ENCODE data around the gene MARK2. TPM values are rescaled to one million over a fixed set of nuclear protein-coding genes. Genes with fewer than 3 reads are reported as not detected.

MARK2 gene
- total and polyA plus RNA-seq, 12 donors: 12.6 to 42.7 (median 37.3) TPM

Other genes starting within 250 kb of the MARK2 start
- gene PLAAT3, start 224.7 kb upstream of the MARK2 start, total RNA-seq: 100 to 1,000 TPM in 9 of 10 donors, 10 to 100 TPM in 1; 82.8 to 211 (median 137) TPM
- 100 to 1,000 TPM; 118 to 159 TPM for gene PLAAT3, start 224.7 kb upstream of the MARK2 start, polyA plus RNA-seq
- gene ATL3, start 167.7 kb upstream of the MARK2 start, total RNA-seq: 10 to 100 TPM in 8 of 10 donors, 1 to 10 TPM in 2; 8.5 to 22.2 (median 12.5) TPM
- 1 to 10 TPM; 5.9 to 7.3 TPM for gene ATL3, start 167.7 kb upstream of the MARK2 start, polyA plus RNA-seq
- 10 to 100 TPM; 38.0 to 72.0 (median 55.4) TPM for gene RTN3, start 157.6 kb upstream of the MARK2 start, total RNA-seq
- 10 to 100 TPM; 31.1 to 51.7 TPM for gene RTN3, start 157.6 kb upstream of the MARK2 start, polyA plus RNA-seq
- 10 to 100 TPM in 4 of 10 donors, 1 to 10 TPM in 6; 6.8 to 14.3 (median 8.9) TPM for gene ZFTA, start 70.3 kb upstream of the MARK2 start, total RNA-seq
- 1 to 10 TPM; 4.6 to 7.5 TPM for gene ZFTA, start 70.3 kb upstream of the MARK2 start, polyA plus RNA-seq
- 10 to 100 TPM in 5 of 10 donors, 1 to 10 TPM in 5; 7.0 to 13.2 (median 9.9) TPM for gene SPINDOC, start 25.7 kb upstream of the MARK2 start, total RNA-seq
- 1 to 10 TPM; 9.4 to 9.7 TPM for gene SPINDOC, start 25.7 kb upstream of the MARK2 start, polyA plus RNA-seq
- gene RCOR2, start 78.1 kb downstream of the MARK2 start, total RNA-seq: 1 to 10 TPM; 1.1 to 8.4 (median 5.0) TPM
- gene RCOR2, start 78.1 kb downstream of the MARK2 start, polyA plus RNA-seq: 1 to 10 TPM; 4.4 to 5.4 TPM
- 10 to 100 TPM; 13.0 to 26.4 (median 19.7) TPM for gene NAA40, start 99.9 kb downstream of the MARK2 start, total RNA-seq
- 10 to 100 TPM; 13.9 to 38.8 TPM for gene NAA40, start 99.9 kb downstream of the MARK2 start, polyA plus RNA-seq
- gene COX8A, start 135.5 kb downstream of the MARK2 start, total RNA-seq: 1,000 to 10,000 TPM in 6 of 10 donors, 100 to 1,000 TPM in 4; 868 to 1,274 (median 1,041) TPM
- 1,000 to 10,000 TPM; 1,312 to 2,481 TPM for gene COX8A, start 135.5 kb downstream of the MARK2 start, polyA plus RNA-seq
- gene OTUB1, start 147.3 kb downstream of the MARK2 start, total RNA-seq: 10 to 100 TPM; 47.0 to 58.2 (median 49.8) TPM
- gene OTUB1, start 147.3 kb downstream of the MARK2 start, polyA plus RNA-seq: 10 to 100 TPM; 34.9 to 87.0 TPM
- gene FLRT1, start 196.8 kb downstream of the MARK2 start, total RNA-seq: under 1 TPM; 0.17 to 0.83 (median 0.39) TPM
- under 1 TPM; 0.22 to 0.44 TPM for gene FLRT1, start 196.8 kb downstream of the MARK2 start, polyA plus RNA-seq

Measured in heart right ventricle (tissue), 12 donors.